Measurements from ENCODE around the gene OR52H1.

The OR52H1 gene

DNA sequence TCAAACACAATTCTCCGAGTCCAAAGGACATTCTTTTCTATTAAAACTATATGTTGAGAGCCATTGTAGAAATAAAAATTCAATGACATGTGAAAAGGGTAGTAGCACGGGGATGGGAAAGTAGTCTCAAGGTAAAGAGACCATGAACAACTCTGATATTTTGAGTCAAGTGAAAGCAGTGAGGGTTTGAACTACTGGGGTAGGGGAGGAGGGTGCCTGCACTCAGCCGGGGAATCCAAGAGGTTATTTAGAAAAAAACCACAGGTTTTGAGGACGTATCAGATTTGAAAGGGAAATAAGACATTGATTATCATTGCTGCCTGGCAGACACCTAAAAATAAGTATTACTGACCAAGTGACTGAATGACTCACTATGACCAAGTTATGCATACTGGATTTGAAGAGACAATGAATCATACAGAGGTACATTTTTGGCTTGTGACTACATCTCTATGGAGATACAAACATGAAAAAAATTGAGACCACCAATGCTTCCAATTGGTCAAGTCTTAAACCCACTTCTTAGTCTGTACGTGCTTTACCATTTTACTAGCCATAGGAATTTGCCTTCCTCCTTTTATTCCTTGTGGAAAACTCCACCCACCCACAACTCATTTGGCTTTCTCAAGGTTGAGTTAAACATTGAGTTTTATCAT lies 2.2 kb upstream of the OR52H1 start:
- Histone ChIP-seq H3K9me3 (no peaks in the 10 kb centered on the region), H3K27ac (no peak overlapping the region), H3K36me3 (no peaks in the 10 kb centered on the region), H3K4me1 (no peaks in the 10 kb centered on the region), H3K27me3 (no peaks in the 10 kb centered on the region), H3K4me3 (no peak overlapping the region)
- no peak for TF ChIP-seq CTCF (IDR thresholded peaks at IDR 0.05)
- intact Hi-C loops (cut with DNase I; ENCODE audit: low total_unique reads): no loop called here
- no peak for DNase-seq

- Histone ChIP-seq H3K4me3 (no peak overlapping the region), H3K4me1 (no peaks in the 10 kb centered on the region), H3K36me3 (no peaks in the 10 kb centered on the region), H3K27me3 (no peaks in the 10 kb centered on the region), H3K27ac (no peak overlapping the region), H3K9me3 (no peaks in the 10 kb centered on the region)
- no peak for TF ChIP-seq CTCF (IDR thresholded peaks at IDR 0.05)
- no peak for DNase-seq
- intact Hi-C loops (cut with DNase I; ENCODE audit: low total_unique reads): no loop called here
Measured at GRCh38 chr11:5547982-5548381, 358 bp downstream of the OR52H1 start.

GRCh38 chr11:5546457-5546856 lies 1.9 kb downstream of the OR52H1 start:
- no peak for TF ChIP-seq CTCF (IDR thresholded peaks at IDR 0.05)
- intact Hi-C loops (cut with DNase I; ENCODE audit: low total_unique reads): no loop called here

DNA sequence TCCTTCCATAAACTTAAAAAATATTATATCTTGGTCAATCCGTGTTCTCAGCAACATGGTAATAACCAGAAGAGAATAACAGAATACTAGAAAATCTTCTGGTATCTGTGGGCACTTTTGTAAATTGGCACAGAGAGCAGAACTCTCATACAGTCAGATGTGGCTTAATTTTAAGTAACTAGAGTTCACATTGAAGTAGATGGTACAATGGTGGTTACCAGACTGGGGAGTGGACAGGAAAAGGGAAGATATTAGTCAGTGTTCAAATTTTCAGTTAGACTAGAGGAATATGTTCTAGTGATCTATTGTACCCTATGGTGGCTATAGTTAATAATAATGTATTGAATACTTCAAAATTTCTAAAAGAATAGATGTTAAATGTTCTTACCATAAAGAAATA lies 6.9 kb downstream of the OR52H1 start:
- no peak for DNase-seq
- intact Hi-C loops (cut with DNase I; ENCODE audit: low total_unique reads): no loop called here
- H3K4me1 ChIP-seq: no peaks in the 10 kb centered on the region

More at GRCh38 chr11:5546457-5546856, 1.9 kb downstream of the OR52H1 start:
- Histone ChIP-seq H3K9me3 (no peaks in the 10 kb centered on the region), H3K27ac (no peak overlapping the region), H3K4me1 (no peaks in the 10 kb centered on the region), H3K36me3 (no peaks in the 10 kb centered on the region), H3K27me3 (no peaks in the 10 kb centered on the region), H3K4me3 (no peak overlapping the region)
- DNase-seq: no peak

DNA sequence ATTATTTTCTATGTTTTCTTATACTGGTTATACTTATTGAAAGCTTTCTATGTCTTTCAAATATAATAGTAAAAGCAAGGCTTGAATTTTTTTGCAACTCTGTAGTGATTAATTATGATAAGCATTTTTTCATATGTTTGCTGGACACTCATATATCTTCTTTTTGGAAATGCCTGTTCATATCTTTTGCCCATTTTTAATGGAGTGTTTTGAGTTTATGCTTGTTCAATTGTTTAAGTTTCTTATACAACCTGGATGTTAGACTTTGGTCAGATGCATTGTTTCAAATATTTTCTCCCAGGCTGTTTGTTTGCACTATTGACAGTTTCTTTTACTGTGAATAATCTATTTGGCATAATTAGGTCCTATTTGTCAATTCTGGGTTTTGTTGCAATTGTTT lies 11.9 kb downstream of the OR52H1 start:
- no peaks in the 10 kb centered on the region for H3K9me3 ChIP-seq
- H3K27me3 ChIP-seq: no peaks in the 10 kb centered on the region
- no peak overlapping the region for H3K27ac ChIP-seq
- no peak for DNase-seq
- H3K4me1 ChIP-seq: no peaks in the 10 kb centered on the region
- H3K36me3 ChIP-seq: no peaks in the 10 kb centered on the region
- no peak for TF ChIP-seq CTCF (IDR thresholded peaks at IDR 0.05)
- intact Hi-C loops (cut with DNase I; ENCODE audit: low total_unique reads): no loop called here
- H3K4me3 ChIP-seq: no peak overlapping the region

More for the DNA sequence above, 6.9 kb downstream of the OR52H1 start:
- Histone ChIP-seq H3K27me3 (no peaks in the 10 kb centered on the region), H3K4me3 (no peak overlapping the region), H3K9me3 (no peaks in the 10 kb centered on the region), H3K27ac (no peak overlapping the region), H3K36me3 (no peaks in the 10 kb centered on the region)
- no peak for TF ChIP-seq CTCF (IDR thresholded peaks at IDR 0.05)

- no peak for TF ChIP-seq CTCF (IDR thresholded peaks at IDR 0.05)
- Histone ChIP-seq H3K27me3 (no peaks in the 10 kb centered on the region), H3K36me3 (no peaks in the 10 kb centered on the region), H3K9me3 (no peaks in the 10 kb centered on the region), H3K4me1 (no peaks in the 10 kb centered on the region), H3K27ac (no peak overlapping the region), H3K4me3 (no peak overlapping the region)
- intact Hi-C loops (cut with DNase I; ENCODE audit: low total_unique reads): no loop called here
- no peak for DNase-seq
Measured at GRCh38 chr11:5534046-5534445, 14.3 kb downstream of the OR52H1 start.

All from tibial artery (tissue), 4 donors.